Common myeloid progenitor, CD34-positive (primary cell): ENCODE data around the gene TLN1.
A peak's percentile ranks its signal among the peaks of the same experiment; 100 is the strongest.

ENCODE experiments used
- CTCF ChIA-PET: fragments of 350-600 bp; sonication (Branson Sonifier 250); formaldehyde crosslinking; loops from one replicate; lab custom pipeline; 2021; ENCODE audit warnings: antibody characterized with exemption; lab: Charles Lee
- POLR2A ChIA-PET: fragments of 350-600 bp; sonication (Branson Sonifier 250); formaldehyde crosslinking; loops from one replicate; lab custom pipeline; 2021; ENCODE audit warnings: antibody characterized with exemption; lab: Charles Lee
- DNase-seq, 3 donors: peaks; one replicate each; pipeline versions ENCODE4 v3.0.0 to v3.0.0-alpha.2; 2013
- H3K27ac ChIP-seq, 2 experiments: 1 replicate in 1 of 2; 2 replicates in 1 of 2; pipeline ENCODE4 v1.7.0; 2013; ENCODE audit warnings: inconsistent platforms in 2 of 2, low read length in 2 of 2, mild to moderate bottlenecking in 2 of 2, low read depth in 1 of 2, moderate library complexity in 1 of 2; ENCODE audit not compliant: severe bottlenecking in 2 of 2, insufficient read depth in 1 of 2, poor library complexity in 1 of 2
- H3K27me3 ChIP-seq, 5 experiments: replicated peaks in 2 of 5; 1 replicate in 3 of 5; 2 replicates in 2 of 5; pipeline versions ENCODE4 v1.6.1 to v1.7.0; 2013; ENCODE audit warnings: low read length in 4 of 5, mild to moderate bottlenecking in 2 of 5, moderate library complexity in 2 of 5, inconsistent platforms in 1 of 5; ENCODE audit not compliant: insufficient read depth in 5 of 5, control insufficient read depth in 4 of 5
- H3K36me3 ChIP-seq, 4 experiments: 1 replicate in 2 of 4; 2 replicates in 2 of 4; pipeline versions ENCODE4 v1.6.1 to v1.7.0; 2013; ENCODE audit warnings: low read length in 3 of 4, control low read depth in 1 of 4, mild to moderate bottlenecking in 1 of 4; ENCODE audit not compliant: control insufficient read depth in 4 of 4, insufficient read depth in 4 of 4
- H3K4me1 ChIP-seq, 4 experiments: 1 replicate in 3 of 4; 2 replicates in 1 of 4; pipeline versions ENCODE4 v1.6.1 to v1.7.1; 2013; ENCODE audit warnings: low read length in 3 of 4, mild to moderate bottlenecking in 3 of 4, control low read depth in 1 of 4, inconsistent platforms in 1 of 4, moderate library complexity in 1 of 4; ENCODE audit not compliant: control insufficient read depth in 4 of 4, insufficient read depth in 4 of 4; ENCODE audit errors: control extremely low read depth in 1 of 4
- H3K4me3 ChIP-seq, 7 experiments: 1 replicate in 4 of 7; 2 replicates in 3 of 7; pipeline versions ENCODE4 v1.5.1 to v1.7.0; 2013; ENCODE audit warnings: mild to moderate bottlenecking in 7 of 7, low read length in 6 of 7, moderate library complexity in 6 of 7, inconsistent platforms in 2 of 7, low read depth in 2 of 7, control low read depth in 1 of 7; ENCODE audit not compliant: insufficient read depth in 4 of 7, control insufficient read depth in 1 of 7; ENCODE audit errors: extremely low read depth in 1 of 7
- H3K9me3 ChIP-seq, 5 experiments: 1 replicate in 4 of 5; 2 replicates in 1 of 5; pipeline versions ENCODE4 v1.6.1 to v1.7.1; 2013; ENCODE audit warnings: low read length in 4 of 5, mild to moderate bottlenecking in 2 of 5, inconsistent platforms in 1 of 5, low read depth in 1 of 5, moderate library complexity in 1 of 5; ENCODE audit not compliant: control insufficient read depth in 4 of 5, insufficient read depth in 2 of 5; ENCODE audit errors: control extremely low read depth in 1 of 5
- WGBS: methylation state at CpG from one replicate; pipeline ENCODE4 v1.1.5; 2013; ENCODE audit not compliant: insufficient coverage; 5-methylcytosine and 5-hydroxymethylcytosine counted together

TLN1 gene

DNA sequence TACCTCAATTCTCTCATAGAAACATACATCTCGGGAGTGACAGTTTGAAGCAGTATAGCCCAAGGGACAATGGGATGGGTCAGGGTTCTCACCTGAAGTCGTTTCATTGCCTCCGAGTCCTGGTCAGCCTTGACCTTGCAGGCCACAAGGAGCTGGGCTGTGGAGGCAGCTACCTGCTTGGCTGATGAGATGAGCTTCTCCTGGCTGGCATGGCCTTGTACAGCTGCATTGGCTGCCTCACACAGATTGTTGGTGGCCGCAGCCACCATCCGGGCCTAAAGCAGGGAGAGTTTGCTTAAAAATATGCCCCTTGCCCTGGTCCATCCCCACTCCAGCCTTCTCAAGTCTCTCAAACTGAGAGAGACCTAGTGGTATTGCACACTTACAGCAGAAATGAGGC is 33.8 kb downstream of the TLN1 start:
- H3K36me3 ChIP-seq = peaks cover 46 to 76% (median 69%) of the 10 kb centered on the region in 4 experiments
- no peaks in the 10 kb centered on the region for H3K4me1 ChIP-seq
- POLR2A ChIA-PET = interaction anchor here (0.6 kb wide), 1 partner anchor 10 kb away, joined by 3 read pairs; no protein-coding TSS in a partner anchor
- DNase-seq = no peak
- CTCF ChIA-PET = interaction anchor here (0.8 to 8.3 kb wide), 9 partner anchors 9 to 128 kb away, joined by 3 to 86 read pairs (median 37); partner anchors contain the start of genes CCDC107, CREB3, RMRP and TLN1
- H3K27ac ChIP-seq = no peak overlapping the region
- no peaks in the 10 kb centered on the region for H3K27me3 ChIP-seq
- no peak overlapping the region for H3K4me3 ChIP-seq
- WGBS = 99% methylated on average over 5 of the region's 5 CpGs
- no peaks in the 10 kb centered on the region for H3K9me3 ChIP-seq

GRCh38 chr9:35697486-35697885 is 34.5 kb downstream of the TLN1 start:
- POLR2A ChIA-PET = interaction anchor here (1.5 kb wide), 1 partner anchor 39 kb away, joined by 3 read pairs; the partner anchor contains the start of genes CCDC107 and RMRP
- no peak overlapping the region for H3K4me3 ChIP-seq
- no peaks in the 10 kb centered on the region for H3K9me3 ChIP-seq
- CTCF ChIA-PET = interaction anchor here (0.8 to 8.3 kb wide), 19 partner anchors 9 to 129 kb away, joined by 3 to 86 read pairs (median 16); partner anchors contain the start of genes ARHGEF39, CA9, CCDC107 and CREB3
- 93% methylated on average over 11 of the region's 14 CpGs for WGBS
- no peaks in the 10 kb centered on the region for H3K27me3 ChIP-seq
- H3K4me1 ChIP-seq = no peaks in the 10 kb centered on the region
- no peak overlapping the region for H3K27ac ChIP-seq
- H3K36me3 ChIP-seq = peaks cover 44 to 69% (median 62%) of the 10 kb centered on the region in 4 experiments
- DNase-seq = no peak

DNA sequence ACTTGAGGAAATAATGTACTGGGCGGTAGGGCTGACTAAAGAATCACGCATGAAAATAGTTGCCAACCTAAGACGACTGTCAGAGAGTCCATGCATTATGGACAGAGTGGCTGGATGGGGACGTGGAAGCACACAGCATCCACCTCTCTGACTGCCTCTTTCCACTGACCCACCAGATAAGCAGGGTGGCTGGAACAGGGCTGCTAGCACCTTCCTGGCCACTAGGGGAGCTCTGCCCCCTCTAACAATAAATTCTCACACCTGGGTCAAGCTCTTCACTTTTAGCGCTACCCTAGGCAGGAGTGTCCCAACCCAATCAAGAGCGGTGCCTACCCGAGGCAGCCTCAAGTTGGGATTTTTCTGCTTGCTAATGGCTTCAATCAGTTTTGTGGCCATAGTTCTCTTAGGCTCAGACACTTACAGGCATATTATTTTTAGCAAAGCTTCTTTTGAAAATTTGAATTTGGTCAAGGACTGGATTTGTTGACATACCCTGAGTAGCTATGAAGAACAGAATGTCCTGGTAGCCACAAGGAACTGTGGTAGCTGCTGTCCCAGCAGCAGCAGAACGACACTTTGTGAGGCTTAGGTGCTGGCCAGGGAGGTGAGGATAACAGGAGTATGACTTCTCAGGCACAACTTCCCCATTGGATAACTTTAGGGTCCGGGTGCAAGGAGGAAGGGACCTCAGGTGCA is 35.3 kb downstream of the TLN1 start:
- Histone ChIP-seq H3K9me3 (no peaks in the 10 kb centered on the region), H3K4me3 (no peak overlapping the region), H3K27ac (no peak overlapping the region), H3K36me3 (peaks cover 37 to 63% (median 56%) of the 10 kb centered on the region in 4 experiments), H3K27me3 (no peaks in the 10 kb centered on the region), H3K4me1 (no peaks in the 10 kb centered on the region)
- POLR2A ChIA-PET = interaction anchor here (1.5 kb wide), 1 partner anchor 39 kb away, joined by 3 read pairs; the partner anchor contains the start of genes CCDC107 and RMRP
- peak; percentile 38 to 48 (median 46) for DNase-seq
- 61% methylated on average over 7 of the region's 9 CpGs for whole genome bisulfite sequencing
- CTCF ChIA-PET = interaction anchor here (1.1 to 8.3 kb wide), 31 partner anchors 8 to 182 kb away, joined by 3 to 86 read pairs (median 9); partner anchors contain the start of genes ARHGEF39, CA9, CCDC107 and CREB3

DNA sequence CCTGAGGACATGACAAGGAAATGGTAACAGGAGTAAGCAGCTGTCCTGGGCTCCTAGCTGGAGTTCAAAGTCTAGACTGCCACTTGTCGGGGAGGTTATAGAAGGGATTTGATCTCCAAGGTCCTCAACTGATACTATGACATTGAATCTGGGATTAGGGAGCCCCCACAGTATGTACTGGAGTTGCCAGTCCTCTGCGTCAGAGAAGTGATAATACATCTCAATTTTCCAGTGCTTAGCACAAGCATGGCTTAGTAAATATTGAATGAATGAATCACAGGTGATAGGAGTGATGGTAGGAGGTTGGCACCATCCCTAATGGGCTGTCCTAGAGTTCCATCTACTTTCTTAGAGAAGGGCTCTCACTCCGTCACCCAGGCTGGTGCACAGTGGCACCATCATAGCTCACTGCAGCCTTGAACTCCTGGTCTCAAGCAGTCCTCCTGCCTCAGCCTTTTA is 36.0 kb downstream of the TLN1 start:
- Histone ChIP-seq H3K4me1 (peaks cover 0 to 6% (median 4%) of the 10 kb centered on the region in 4 experiments), H3K27ac (no peak overlapping the region), H3K9me3 (no peaks in the 10 kb centered on the region), H3K27me3 (no peaks in the 10 kb centered on the region), H3K4me3 (no peak overlapping the region), H3K36me3 (peaks cover 35 to 56% (median 50%) of the 10 kb centered on the region in 4 experiments)
- no peak for DNase-seq
- 100% methylated on average over 1 of the region's 3 CpGs for WGBS
- ChIA-PET POLR2A (interaction anchor here (0.6 to 1.5 kb wide), 2 partner anchors 38 to 120 kb away, joined by 3 to 4 read pairs; partner anchors contain the start of genes CCDC107 and RMRP), CTCF (interaction anchor here (1.1 to 8.3 kb wide), 30 partner anchors 8 to 183 kb away, joined by 3 to 86 read pairs (median 10); partner anchors contain the start of genes ARHGEF39, CA9, CCDC107 and CREB3)

DNA sequence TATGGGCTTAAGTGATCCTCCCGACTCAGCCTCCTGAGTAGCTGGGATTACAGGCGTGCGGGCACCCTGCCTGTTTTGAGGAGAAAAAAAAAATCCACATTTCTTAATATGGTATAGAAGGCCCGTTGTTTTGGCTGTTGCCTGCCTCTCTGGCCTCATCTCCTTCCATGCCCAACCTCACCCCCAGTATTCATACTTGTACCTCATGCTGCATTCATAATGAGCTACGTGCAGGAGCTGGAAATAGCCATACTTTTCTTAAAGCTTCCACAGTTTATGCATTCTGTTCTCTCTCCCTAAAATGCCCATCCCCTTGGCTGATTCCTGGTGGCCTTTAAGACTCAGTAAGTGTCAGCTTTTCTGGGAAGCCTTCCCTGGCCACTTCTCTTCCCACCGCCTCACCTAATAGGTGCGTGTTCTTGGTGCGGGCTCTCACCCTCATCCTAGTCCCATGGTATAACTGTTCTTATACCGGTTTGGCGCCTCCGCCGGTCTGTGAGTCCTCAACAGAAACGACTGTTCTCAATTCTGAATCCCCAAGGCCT is 40.2 kb downstream of the TLN1 start:
- Histone ChIP-seq H3K4me3 (peak overlapping the region in 1 of 7 experiments; percentile 85), H3K27ac (no peak overlapping the region)

DNA sequence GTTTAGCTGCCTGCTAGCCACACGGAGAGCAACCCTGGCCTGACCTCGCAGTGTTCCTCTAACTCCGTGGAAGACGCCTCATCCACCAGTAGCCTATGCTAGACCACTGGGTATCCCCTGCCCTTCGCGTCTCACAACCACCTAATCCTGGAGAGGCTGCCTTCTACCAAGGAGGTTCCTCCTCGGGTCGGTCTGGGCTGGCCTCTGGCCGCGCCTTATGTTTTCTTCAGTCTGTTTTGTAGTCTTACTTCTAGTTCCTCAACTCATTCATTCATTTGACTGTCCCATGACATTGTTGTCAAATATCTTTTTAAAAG is 40.7 kb downstream of the TLN1 start:
- ChIA-PET POLR2A (interaction anchor here (0.6 to 1.4 kb wide), 3 partner anchors 17 to 34 kb away, joined by 3 read pairs; no protein-coding TSS in a partner anchor), CTCF (interaction anchor here (0.7 to 8.3 kb wide), 17 partner anchors 9 to 76 kb away, joined by 3 to 86 read pairs (median 3); partner anchors contain the start of genes ARHGEF39, CCDC107 and RMRP)
- DNase-seq = peak in 2 of 3 donors; percentile 11 to 25
- peaks cover 0 to 19% (median 18%) of the 10 kb centered on the region in 4 experiments for H3K4me1 ChIP-seq
- H3K27me3 ChIP-seq = no peaks in the 10 kb centered on the region
- H3K9me3 ChIP-seq = no peaks in the 10 kb centered on the region
- H3K4me3 ChIP-seq = peak overlapping the region; percentile 52 to 87 (median 74)
- WGBS = 16% methylated on average over 10 of the region's 10 CpGs
- peak overlapping the region in 1 of 2 experiments; percentile 43 for H3K27ac ChIP-seq
- H3K36me3 ChIP-seq = peaks cover 3 to 9% (median 6%) of the 10 kb centered on the region in 4 experiments

More for the DNA sequence above, 40.2 kb downstream of the TLN1 start:
- Histone ChIP-seq H3K4me1 (peaks cover 0 to 19% (median 18%) of the 10 kb centered on the region in 4 experiments), H3K27me3 (no peaks in the 10 kb centered on the region), H3K36me3 (peaks cover 8 to 14% (median 10%) of the 10 kb centered on the region in 4 experiments), H3K9me3 (no peaks in the 10 kb centered on the region)
- no peak for DNase-seq
- POLR2A ChIA-PET = interaction anchor here (0.6 to 0.7 kb wide), 2 partner anchors 21 to 33 kb away, joined by 3 read pairs; no protein-coding TSS in a partner anchor
- CTCF ChIA-PET = interaction anchor here (0.7 to 8.3 kb wide), 18 partner anchors 9 to 76 kb away, joined by 3 to 86 read pairs (median 3); partner anchors contain the start of genes ARHGEF39, CCDC107 and RMRP
- WGBS = 100% methylated on average over 5 of the region's 13 CpGs
